Right kidney (tissue), 1 donor: Measurements from ENCODE around the gene VCP.
A peak's percentile ranks its signal among the peaks of the same experiment; 100 is the strongest.

Experiments used
- DNase-seq: peaks from one replicate; pipeline ENCODE4 v3.0.0-alpha.2; 2016

VCP gene

DNA sequence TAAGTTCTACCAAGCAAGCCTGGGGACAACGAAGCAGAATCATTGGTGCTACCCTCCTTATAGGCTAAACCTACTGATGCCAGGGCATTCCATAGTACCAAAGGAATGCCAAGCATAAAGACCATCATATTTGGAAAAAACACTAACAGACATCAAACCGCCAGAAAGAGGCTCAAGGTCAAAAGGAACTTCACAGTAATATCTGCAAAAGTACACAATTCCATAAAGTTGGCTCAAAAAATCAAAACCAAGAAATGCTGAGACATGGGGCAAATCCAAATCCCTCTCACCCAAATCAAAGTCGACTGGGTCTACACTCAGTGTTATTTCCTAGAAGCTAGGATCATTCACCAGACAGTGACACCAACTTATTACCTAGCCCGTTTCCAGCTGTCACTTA is 3.4 kb downstream of the VCP start:
- no peak for DNase-seq

DNA sequence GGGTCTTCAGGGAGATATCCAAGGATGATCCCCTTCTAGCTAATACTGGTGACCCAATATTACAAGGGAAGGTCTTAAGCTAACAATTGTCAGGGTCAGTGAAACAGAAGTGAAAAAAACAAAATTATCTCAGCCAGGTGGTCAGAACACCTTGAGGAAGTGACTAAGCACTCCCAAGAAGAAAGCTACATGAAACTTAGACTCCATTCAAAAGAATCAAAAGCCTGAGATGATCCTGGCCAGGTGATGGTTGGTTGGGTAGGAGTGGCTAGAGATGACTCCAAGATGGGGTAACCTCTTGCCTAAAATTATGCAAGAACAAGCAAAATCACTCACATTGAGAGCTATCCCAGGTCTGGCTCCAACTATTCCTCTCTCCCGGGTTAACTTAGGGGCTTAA is 5.4 kb downstream of the VCP start:
- no peak for DNase-seq

DNA sequence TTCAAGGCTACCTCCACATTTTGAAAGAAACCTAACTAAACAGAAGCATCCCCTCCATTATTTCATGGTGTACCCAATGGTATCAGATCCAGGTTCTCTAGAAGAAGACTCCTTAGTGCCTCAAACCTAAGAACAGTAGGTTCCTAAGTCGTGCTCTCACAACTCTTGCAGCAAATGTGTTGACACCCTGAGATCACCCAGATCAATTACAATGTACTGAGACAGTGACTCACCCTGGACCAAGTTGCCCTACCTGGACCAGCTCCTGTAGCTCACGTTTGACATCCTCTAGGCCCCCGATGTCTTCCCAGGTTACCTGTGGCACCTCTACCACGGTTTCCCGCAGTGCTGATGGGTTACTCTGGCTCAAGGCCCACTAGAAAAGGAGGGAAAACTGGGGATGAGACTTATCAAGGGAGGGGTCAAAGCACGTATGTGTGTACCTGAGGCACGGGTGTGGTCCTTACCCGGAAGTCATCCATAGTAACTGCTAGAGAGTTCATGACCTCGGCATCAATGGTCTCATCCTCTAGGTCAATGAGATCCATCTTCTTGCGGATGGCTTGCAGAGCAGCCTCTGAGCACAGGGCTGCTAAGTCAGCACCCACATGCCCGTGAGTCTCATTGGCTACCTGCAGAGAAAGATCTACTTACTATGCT is 11.7 kb downstream of the VCP start:
- no peak for DNase-seq

DNA sequence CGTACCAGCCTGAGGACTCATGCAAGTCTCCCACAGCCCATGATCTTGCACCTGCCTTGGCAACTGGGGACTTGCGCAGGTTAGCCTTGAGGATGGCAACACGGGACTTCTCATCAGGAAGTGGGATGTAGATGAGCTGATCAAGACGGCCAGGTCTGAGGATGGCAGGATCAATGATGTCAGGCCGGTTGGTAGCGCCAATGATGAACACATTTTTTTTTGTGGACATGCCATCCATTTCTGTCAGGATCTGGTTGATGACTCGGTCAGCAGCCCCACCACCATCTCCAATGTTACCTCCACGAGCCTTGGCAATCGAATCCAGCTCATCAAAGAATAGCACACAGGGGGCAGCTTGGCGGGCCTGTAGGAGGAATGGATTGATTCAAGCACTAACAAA is 13.0 kb downstream of the VCP start:
- DNase-seq: no peak

DNA sequence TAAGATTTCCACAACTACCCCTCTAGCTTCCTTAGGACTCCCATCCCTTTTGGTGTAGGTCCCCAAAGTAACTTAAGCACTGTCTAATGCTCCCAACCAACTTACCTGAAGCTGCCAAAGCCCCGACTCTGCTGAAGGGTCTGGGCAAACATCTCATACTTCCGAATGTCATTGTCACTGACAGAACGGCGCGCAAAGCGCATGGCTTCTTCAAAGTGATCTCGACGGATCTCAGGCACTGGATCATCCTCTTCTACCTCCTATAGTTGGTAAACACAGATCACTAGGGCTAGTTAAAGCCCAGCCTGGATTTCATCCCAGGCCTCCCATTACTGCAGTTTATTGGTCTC is 15.2 kb downstream of the VCP start:
- DNase-seq: no peak

- no peak for DNase-seq
Observed at GRCh38 chr9:35056571-35057270, 15.7 kb downstream of the VCP start.

DNA sequence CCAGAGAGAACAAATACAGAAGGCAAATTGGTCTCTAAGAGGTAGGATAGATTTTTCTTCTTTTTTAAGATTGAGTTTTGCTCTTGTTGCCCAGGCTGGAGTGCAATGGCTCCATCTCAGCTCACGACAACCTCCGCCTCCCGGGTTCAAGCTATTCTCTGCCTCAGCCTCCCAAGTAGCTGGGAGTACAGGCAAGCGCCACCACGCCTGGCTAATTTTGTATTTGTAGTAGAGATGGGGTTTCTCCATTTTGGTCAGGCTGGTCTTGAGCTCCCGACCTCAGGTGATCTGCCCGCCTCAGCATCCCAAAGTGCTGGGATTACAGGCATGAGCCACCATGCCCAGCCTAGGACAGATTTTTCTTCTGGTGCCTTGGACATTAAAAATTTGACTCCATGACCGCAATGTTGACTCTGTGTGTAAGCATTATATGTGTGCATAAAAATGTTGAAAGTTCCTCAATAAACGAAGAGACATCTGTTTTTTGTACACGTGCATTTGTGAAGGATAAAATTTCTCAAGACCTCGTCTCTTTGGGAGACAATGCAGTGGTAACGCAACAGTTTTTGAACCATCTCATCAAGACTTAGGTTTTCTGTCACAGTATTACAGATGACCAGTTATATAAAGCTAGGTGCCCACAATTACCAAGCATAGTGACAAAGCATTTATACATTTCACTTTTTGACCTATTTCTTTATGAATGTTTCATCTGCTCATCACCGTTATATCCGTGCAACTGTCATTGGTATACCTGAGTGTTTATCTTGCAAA is 17.4 kb downstream of the VCP start:
- DNase-seq: no peak

DNA sequence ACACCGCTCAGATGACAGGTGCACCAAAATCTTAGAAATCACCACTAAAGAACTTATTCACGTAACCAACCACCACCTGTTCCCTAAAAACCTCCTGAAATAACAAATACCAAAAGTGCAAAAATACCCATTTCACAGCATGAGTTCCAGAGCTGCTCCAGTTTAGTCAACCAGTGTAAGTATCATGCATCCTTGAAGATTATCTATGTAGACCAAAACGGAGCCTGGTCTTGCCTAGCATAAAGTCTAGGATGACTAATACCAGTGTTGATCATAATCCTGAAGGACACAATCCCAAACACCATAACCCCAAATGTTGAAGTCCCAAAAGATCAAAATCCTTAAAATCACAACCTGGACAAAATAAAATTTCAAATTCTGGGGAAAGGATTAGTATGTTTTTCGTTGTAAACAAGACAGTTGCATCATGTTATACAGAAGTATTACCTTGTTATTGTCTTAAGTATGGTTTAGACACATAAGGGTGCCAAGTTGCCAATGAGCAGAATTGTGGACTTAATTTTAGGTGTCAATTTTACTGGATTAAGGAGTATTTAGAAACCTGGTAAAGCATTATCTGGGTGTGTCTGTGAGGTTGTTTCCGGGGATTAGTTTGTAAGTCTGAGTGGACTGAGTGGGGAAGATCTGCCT is 18.1 kb downstream of the VCP start:
- DNase-seq: no peak

DNA sequence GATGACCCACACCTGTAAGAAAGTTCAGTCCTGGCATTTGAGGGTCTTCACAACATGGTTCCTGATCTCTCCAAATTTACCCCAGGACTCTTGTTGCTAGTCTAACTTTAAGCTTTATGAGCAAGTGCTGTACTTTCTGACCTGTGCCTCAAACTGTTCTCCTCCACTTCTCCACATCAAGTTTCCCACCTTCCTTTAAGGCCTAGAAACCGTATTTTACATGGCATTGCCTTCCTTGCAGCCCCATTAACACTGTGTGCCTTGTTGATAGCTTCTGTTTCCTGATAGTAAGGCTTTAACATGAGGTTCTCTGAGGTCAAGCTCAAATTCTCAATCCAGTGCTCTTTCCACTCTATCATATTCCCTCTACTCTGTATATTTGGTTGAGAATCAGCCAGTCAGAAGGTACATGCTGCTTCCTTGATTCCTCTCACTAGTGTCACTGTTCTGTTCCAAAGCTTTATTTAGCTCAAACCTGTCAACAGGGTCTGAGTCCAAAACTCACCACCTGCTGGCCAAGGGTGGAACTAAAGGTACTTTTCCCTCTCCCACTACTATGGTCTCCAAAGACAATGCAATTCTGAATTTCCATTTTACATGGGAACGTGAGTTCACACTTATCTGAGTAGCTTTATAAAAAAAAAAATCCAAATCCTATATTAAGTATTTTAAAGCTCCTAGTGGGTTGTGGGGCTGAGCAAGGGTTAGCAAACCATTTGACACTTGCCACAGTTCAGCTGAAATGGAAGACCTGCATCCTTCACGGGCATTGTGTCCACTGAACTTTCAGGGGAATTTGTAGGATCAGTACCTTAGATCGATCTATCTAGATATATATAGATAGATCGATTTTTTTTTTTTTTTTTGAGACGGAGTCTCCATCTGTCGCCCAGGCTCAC is 21.1 kb downstream of the VCP start:
- DNase-seq: no peak

GRCh38 chr9:35048511-35048910 is 23.9 kb downstream of the VCP start:
- DNase-seq: no peak

- DNase-seq: no peak
Observed at GRCh38 chr9:35044071-35044470, 28.4 kb downstream of the VCP start.

DNA sequence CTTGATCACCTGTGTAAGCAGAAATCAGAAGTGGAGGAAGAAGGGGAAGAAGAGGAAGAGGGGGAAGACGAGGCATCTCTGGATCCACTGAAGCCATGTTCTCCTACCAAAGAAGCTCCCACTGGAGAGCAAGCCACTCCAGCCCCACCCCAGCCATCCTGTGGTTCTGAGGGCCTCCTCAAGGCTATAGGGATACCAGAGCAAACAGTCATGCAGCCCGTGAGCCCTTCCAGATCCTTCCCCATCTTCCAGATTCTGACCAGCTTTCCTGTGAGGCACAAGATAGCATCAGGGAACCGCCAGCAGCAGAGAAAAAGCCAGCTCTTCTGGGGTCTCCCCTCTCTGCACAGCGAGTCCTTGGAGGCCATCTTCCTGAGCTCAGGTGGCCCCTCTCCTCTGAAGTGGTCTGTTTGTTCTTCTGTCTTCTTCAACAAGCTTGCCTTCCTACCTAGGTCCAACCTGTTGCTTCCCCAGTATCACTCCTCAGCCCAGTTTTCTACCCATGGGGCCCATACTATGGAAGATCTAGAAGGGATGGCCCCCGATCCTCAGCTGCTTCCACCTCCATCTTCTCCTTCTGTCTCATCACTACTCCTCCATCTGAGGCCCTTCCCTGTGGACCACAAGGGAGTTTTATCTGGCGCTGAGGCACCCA is 29.4 kb downstream of the VCP start:
- no peak for DNase-seq

GRCh38 chr9:35042081-35042604 is 30.3 kb downstream of the VCP start:
- no peak for DNase-seq

GRCh38 chr9:35035851-35036701 is 36.3 kb downstream of the VCP start:
- DNase-seq: peak; percentile 42

DNA sequence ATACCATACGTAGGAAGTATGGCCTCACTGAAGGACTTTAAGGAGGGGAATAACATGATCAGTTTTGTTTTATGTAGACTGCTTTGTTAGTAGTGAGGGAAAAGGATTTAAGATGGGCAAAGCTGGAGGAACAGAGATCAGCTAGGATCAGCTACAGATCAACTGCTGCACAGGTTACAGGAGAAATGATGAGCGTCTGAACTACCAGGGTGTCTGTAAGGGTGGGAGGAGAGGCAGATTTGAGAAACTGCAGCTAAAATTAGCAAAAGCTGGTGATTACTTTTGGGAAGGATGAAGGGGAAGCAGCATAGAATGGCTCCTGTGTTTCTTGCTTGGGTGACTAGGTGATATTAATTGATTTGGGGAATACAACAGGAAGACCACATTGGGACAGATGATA is 39.3 kb downstream of the VCP start:
- DNase-seq: no peak

DNA sequence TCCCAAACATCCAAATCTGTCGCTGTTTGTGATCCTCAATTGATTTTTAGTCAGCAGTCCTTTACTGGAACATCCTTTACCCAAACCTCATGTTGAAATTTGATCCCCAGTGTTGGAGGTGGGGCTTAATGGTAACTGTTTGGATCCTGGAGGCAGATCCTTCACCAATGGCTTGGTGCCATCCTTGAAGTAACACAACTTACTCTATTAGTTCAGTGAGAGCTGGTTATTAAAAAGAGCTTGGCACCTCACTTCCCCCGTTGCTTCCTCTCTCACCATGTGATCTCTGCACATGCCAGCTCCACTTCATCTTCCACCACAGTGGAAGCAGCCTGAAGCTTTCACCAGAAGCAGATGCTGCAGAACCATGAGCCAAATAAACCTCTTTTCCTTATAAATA is 42.6 kb downstream of the VCP start:
- no peak for DNase-seq

DNA sequence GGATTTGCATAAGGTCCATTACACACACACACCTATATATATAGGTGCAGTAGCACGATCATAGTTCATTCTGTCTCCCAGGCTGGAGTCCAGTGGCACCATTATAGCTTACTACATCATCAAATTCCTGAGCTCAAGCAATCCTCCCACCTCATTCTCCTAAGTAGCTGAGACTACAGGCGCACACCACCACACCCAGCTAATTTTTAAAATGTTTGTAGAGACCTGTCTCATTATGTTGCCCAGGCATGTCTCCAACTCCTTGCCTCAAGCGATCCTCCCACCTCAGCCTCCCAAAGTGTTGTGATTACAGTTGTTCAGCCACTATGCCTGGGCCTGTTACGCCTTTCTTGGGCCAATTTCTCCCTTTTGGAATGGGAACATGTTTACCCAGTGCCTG is 43.2 kb downstream of the VCP start:
- no peak for DNase-seq

- DNase-seq: no peak
Observed at GRCh38 chr9:35028341-35028740, 44.1 kb downstream of the VCP start.

- DNase-seq: no peak
Observed at GRCh38 chr9:35027860-35028259, 44.6 kb downstream of the VCP start.

DNA sequence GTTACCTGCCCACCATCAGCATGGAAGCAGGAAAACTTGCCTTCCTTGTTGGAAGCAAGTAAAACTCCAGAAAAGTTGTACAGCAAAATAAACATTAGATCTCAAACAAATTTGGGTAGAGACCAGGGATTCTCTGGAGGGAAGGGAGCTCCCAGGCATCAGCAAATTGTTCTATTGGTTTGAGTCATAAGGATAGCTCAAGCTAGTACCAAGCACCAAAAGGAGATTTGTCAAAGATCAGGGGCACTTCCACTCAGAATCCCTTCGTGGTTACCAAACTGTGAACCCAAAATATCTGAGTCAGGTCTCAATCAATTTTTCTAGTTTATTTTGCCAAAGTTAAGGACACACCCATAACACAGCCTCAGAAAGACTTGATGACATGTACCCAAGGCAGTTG is 45.1 kb downstream of the VCP start:
- DNase-seq: no peak
